Islet precursor cell (in vitro differentiated cells): ENCODE measurements around the gene EN2.

ENCODE experiments used
- DNase-seq: peaks from one replicate; pipeline ENCODE4 v3.0.0-alpha.2; 2018

Gene EN2

GRCh38 chr7:155458111-155458877 is at the start of gene EN2:
EN2 (plus strand) TSS chr7:155458129; CDS start chr7:155458378, 249 bp downstream.
- no peak for DNase-seq

- DNase-seq = peak; percentile 72
These were observed 49.0 kb upstream of the EN2 start for GRCh38 chr7:155408651-155409586.

- DNase-seq = no peak
These were observed 47.9 kb upstream of the EN2 start for GRCh38 chr7:155409980-155410379.

GRCh38 chr7:155410431-155410830 is 47.5 kb upstream of the EN2 start:
- DNase-seq = peak; percentile 96

GRCh38 chr7:155411718-155412415 is 46.1 kb upstream of the EN2 start:
- DNase-seq = no peak

- peak; percentile 81 for DNase-seq
These were observed 45.3 kb upstream of the EN2 start for GRCh38 chr7:155412416-155413253.

GRCh38 chr7:155414547-155415492 is 43.1 kb upstream of the EN2 start:
- no peak for DNase-seq

- DNase-seq = no peak
These were observed 41.1 kb upstream of the EN2 start for GRCh38 chr7:155416646-155417380.

GRCh38 chr7:155418304-155418703 is 39.6 kb upstream of the EN2 start:
- no peak for DNase-seq

- no peak for DNase-seq
These were observed 38.8 kb upstream of the EN2 start for GRCh38 chr7:155418941-155419755.

- no peak for DNase-seq
These were observed 37.8 kb upstream of the EN2 start for GRCh38 chr7:155420116-155420515.

GRCh38 chr7:155422151-155422550 is 35.8 kb upstream of the EN2 start:
- DNase-seq = no peak

GRCh38 chr7:155422599-155423336 is 35.2 kb upstream of the EN2 start:
- DNase-seq = no peak

GRCh38 chr7:155423337-155424285 is 34.3 kb upstream of the EN2 start:
- no peak for DNase-seq

- DNase-seq = no peak
These were observed 33.5 kb upstream of the EN2 start for GRCh38 chr7:155424301-155425010.

- DNase-seq = no peak
These were observed 33.0 kb upstream of the EN2 start for GRCh38 chr7:155425011-155425340.

- DNase-seq = no peak
These were observed 32.0 kb upstream of the EN2 start for GRCh38 chr7:155425887-155426286.
